NCI-H2029 treated with DMSO at 0.1 percent for 48 hours (cell line): Measurements from ENCODE around the gene EML3.
"Not testable (repeated sequence)": the region's sequence is repeated elsewhere in the genome, so short reads cannot be mapped to it uniquely, and the experiment has no call there.

ENCODE experiments used
- DNase-seq: peaks from one replicate; lab custom pipeline; 2025; lab: John Stamatoyannopoulos, UW

EML3 gene

GRCh38 chr11:62616957-62617356 is 4.4 kb upstream of the EML3 start:
- not testable (repeated sequence) for DNase-seq

GRCh38 chr11:62615521-62615920 is 2.9 kb upstream of the EML3 start:
- no peak for DNase-seq

- DNase-seq: no peak
Observed at GRCh38 chr11:62614275-62614674, 1.7 kb upstream of the EML3 start.

DNA sequence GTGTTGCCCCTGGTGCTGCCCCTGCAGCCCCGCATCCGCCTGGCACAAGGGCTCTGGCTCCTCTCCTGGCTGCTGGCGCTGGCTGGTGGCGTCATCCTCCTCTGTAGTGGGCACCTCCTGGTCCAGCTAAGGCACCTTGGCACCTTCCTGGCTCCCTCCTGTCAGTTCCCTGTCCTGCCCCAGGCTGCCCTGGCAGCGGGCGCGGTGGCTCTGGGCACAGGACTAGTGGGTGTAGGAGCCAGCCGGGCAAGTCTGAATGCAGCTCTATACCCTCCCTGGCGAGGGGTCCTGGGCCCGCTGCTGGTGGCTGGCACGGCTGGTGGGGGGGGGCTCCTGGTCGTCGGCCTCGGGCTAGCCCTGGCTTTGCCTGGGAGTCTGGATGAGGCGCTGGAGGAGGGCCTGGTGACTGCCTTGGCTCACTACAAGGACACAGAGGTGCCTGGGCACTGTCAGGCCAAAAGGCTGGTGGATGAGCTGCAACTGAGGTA is 760 bp upstream of the EML3 start:
- DNase-seq: no peak

DNA sequence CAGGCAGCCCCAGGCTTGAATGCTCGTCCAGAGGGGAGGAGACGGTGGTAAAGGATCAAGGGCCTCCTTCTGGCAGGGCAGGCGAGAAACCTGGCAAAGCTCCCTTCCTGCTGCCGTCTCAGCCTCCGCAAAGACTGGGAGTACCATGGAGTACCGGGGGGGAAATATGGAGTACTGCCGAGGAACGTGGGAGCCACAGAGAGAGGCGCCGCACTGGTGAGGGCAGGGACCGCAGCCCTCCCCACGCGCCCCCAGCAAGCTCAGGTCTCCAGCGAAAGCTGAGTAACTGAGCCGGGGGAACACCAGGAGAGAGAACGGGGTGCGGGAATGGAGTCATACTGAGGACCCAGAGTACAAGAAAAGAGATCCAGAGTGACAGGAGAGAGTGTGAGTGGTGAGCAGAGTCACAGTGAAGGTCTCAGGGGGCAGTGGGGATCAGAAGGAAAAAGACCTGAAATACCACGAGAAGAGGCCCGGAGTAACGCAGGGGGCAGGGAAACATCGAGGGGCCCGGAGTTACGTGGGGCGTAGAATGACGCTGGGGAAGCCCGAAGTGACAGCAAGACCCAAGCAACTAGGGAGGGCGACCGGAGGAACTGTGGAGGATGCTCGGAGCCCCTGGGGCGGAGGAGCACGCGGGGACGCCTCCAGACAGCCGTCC is 740 bp downstream of the EML3 start:
- peak; percentile 39 for DNase-seq

DNA sequence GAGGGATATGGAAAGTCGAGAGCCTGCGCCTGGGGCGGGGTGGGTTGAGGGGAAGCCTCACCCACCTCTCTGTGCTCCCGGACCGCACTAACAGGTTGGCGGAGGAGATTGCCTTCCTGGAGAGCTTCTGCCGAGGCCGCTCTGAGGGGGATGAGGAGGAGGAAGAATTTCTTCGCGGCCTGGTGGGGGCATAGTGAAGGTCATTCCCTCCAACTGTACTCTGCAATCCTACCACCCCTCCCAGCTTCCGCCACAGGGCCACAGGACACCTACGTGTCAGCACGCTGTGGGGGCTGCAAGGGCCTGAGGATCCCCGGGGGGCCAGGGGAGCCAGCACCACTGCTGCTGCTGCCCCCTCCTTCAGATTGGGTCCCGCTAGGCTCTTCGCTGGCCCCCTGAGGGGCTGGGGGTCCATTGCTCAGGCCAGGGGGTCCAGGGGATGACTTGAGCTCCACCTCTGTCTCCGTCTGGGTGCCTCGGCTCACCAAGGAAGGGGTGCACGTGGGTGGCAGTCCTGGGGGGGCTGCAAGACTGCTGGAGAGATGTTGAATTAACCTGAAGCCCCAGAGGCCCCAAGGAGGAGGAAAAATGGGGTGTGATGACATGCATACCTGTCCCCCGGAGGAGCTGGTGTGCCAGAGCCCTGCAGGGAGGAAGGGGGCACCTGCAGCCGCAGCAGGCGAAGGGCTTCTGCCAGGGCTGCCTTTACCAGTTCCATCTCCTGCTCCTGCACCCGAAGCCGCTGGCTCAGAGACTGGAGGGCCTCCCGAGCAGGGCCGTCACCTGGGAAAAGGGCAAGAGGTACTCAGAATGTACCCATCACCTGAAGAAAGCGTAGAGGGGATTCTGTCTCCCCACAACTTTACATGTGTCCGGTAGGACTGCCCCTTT is 1.5 kb downstream of the EML3 start:
- no peak for DNase-seq

DNA sequence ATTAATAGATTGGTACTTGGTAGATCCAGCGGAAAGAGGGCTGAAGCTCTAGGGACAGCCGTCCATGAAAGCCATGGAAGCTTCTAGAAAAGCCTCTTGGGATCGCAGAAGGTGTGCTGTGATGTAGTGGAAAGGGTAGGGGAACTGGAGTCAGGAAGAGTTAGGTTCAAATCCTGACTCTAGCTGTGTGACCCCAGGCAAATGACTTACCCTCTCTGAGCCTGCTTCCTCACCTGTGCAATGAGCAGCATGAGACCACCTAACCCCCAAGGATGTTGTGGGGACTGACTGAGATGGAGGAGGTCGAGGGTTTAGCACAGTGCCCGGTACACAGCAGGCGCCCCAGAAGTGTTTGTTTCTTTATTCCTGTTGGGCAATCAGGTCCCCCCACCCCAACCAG is 2.2 kb downstream of the EML3 start:
- DNase-seq: no peak

DNA sequence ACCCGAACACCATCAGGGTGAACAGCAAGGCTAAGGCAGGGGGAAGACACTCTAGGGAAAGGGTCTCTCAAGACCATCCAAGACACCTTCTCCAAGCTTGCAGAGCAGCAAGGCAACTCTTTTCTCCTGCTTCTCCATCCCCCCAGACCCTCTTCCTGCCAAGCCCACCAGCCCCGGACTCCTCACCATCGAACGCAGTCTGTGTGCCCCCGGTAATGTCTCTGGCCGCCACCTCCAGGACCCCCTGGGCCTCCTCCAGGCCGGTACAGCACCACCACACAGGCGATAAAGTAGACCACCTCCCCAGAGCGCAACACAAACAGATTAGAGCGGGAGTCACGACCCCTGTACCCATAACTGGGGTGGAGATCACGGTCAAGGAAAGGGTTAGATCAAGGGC is 3.8 kb downstream of the EML3 start:
- DNase-seq: no peak

DNA sequence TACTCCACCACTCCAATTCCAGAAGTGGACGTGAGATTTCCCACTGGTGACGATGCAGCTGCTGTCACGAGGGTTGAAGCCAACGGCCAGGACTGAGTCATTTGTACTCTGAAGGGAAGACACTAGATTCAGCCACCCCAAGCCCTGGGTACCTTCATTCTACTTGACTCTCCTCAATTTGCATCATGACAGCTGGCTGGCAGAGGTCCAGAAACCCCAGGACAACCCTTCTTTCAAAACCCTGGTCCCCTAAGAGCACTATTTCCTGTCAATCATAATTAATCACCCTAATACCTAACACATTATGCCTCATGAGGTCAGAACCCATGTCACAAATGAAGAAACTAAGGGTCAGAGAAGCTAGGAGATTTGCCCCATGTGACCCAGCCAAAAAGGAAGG is 4.9 kb downstream of the EML3 start:
- DNase-seq: no peak

GRCh38 chr11:62605902-62606301 is 6.7 kb downstream of the EML3 start:
- DNase-seq: no peak

DNA sequence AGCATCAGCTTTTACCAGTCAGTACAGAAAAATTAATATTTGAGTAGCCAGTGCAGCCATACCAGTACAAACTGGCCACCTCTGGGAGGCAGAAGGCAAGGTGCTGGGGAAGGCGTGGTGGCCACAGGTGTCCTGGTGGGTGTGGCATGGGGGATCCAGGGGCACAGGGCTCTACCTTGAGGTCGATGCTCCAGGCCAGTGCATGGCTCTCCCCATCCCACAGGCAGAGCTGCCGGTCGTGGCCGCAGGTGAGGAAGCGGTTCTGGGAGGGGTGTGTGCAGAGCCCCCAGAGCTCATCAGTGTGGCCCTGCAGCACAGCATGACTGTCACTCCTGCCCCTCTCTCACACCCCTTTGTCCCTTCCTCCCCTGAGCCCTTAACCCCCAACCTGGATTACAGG is 7.1 kb downstream of the EML3 start:
- DNase-seq: no peak

- no peak for DNase-seq
Observed at GRCh38 chr11:62604460-62605120, 8.0 kb downstream of the EML3 start.

- no peak for DNase-seq
Observed at GRCh38 chr11:62603776-62604299, 8.7 kb downstream of the EML3 start.

- DNase-seq: no peak
Observed at GRCh38 chr11:62603072-62603408, 9.5 kb downstream of the EML3 start.

GRCh38 chr11:62602141-62603071 is 10.2 kb downstream of the EML3 start:
- peak; percentile 39 for DNase-seq

GRCh38 chr11:62601372-62602140 is 11.0 kb downstream of the EML3 start, which contains the start of gene MTA2:
Gene MTA2 (minus strand): TSS chr11:62601865. CDS start chr11:62601450, 415 bp downstream.
- peak; percentile 92 for DNase-seq

DNA sequence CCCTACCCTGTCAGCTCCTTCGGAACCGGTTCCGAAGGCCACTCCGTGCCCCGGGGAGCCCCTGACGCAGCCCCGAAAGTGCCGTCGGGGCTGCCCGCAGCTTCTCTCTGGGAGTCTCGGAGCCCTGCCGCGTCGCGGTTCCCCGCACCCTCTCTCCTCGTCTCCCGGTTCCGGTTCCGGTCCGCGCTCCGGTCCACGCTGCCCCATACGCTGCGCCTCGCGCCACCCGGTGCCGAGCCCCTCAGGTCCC is 11.5 kb downstream of the EML3 start:
- peak; percentile 16 for DNase-seq

- DNase-seq: no peak
Observed at GRCh38 chr11:62600367-62601121, 12.0 kb downstream of the EML3 start.

- no peak for DNase-seq
Observed at GRCh38 chr11:62599901-62600300, 12.7 kb downstream of the EML3 start.

- DNase-seq: peak; percentile 64
Observed at GRCh38 chr11:62599069-62599696, 13.4 kb downstream of the EML3 start.
